ENCODE measurements around the gene SORL1. TPM values are rescaled to one million over a fixed set of nuclear protein-coding genes. Genes with fewer than 3 reads are reported as not detected.

The SORL1 gene
- total RNA-seq, 1 donor from 2014 or later, result 10.5 TPM

DNA sequence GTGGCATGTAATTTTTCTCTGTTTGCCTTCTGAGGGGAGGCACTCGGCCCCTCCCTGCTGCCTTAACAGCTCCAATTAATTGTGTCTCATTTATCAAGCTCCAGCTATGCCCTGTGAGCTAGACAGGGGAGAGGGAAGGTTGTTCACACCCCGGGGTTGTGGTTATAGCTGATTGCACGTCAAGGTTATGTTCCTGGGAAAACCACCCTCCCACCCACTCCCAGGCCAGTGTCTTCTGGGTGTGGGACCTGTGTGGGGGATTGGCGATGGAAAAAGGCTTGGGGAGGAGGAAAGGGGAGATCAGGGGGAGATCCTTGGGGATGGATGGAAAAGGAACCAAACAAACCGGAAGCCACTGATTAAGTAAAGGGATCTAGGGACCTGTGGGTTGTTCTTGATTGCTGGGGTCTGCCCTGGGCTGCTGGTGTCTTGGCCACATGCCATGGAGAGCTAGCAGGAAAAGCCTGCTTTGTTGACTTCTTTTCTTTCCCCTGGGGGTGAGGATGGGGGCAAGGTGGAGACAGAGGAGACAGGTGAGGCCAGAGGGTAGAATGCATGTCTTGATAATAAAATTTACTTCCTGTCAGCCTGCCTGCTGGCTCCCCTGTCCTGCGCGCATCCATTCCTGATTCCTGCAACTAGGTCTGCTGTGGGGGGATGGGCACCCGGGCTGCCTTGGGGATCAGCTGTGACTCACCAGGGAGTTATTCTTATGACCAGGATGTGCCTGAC, 14.1 kb downstream of the SORL1 start:
- Histone ChIP-seq H3K27ac (peak overlapping the region; percentile 77 to 78), H3K4me3 (peak overlapping the region in 1 of 2 donors; percentile 23), H3K9me3 (no peaks in the 10 kb centered on the region), H3K36me3 (no peaks in the 10 kb centered on the region), H3K27me3 (no peaks in the 10 kb centered on the region), H3K4me1 (peaks cover 13 to 31% of the 10 kb centered on the region in 2 donors)
- peak; percentile 86 to 97 for DNase-seq (ENCODE audit: low spot score in 2 of 2)
- TF ChIP-seq, protein P1, sequence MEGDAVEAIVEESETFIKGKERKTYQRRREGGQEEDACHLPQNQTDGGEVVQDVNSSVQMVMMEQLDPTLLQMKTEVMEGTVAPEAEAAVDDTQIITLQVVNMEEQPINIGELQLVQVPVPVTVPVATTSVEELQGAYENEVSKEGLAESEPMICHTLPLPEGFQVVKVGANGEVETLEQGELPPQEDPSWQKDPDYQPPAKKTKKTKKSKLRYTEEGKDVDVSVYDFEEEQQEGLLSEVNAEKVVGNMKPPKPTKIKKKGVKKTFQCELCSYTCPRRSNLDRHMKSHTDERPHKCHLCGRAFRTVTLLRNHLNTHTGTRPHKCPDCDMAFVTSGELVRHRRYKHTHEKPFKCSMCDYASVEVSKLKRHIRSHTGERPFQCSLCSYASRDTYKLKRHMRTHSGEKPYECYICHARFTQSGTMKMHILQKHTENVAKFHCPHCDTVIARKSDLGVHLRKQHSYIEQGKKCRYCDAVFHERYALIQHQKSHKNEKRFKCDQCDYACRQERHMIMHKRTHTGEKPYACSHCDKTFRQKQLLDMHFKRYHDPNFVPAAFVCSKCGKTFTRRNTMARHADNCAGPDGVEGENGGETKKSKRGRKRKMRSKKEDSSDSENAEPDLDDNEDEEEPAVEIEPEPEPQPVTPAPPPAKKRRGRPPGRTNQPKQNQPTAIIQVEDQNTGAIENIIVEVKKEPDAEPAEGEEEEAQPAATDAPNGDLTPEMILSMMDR (IDR thresholded peaks at IDR 0.05), result no peak
- intact Hi-C loops (cut with DNase I), result loop anchor here (5.0 kb wide), 3 partner anchors 49 to 174 kb away; partner anchors contain the start of gene SC5D

DNA sequence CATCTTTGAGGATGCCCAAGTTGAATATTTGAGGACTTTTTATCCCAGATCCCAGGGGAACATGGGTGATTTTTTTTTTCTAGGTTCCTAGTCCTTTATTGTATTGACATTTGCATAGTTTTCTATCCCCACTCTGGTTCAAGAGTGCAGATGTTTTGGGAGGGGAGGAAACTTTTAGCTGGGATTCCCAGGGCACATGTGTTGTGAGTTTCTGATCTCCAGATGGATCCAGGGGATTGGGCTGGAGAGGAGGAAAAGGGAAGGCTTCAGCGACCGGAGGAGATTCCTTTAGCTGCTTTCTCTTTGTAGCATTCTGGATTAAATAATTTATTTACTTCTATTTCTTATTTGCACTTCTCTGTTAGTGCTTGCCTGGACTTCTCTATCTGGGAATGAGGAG, 15.4 kb downstream of the SORL1 start:
- Histone ChIP-seq H3K9me3 (no peaks in the 10 kb centered on the region), H3K4me3 (peak overlapping the region in 1 of 2 donors; percentile 23), H3K27me3 (no peaks in the 10 kb centered on the region), H3K36me3 (no peaks in the 10 kb centered on the region), H3K4me1 (peaks cover 13 to 33% of the 10 kb centered on the region in 2 donors), H3K27ac (peak overlapping the region; percentile 77 to 78)
- TF ChIP-seq, protein P1 (IDR thresholded peaks at IDR 0.05), result no peak
- intact Hi-C loops (cut with DNase I), result loop anchor here (5.0 kb wide), 3 partner anchors 50 to 175 kb away; partner anchors contain the start of gene SC5D
- DNase-seq (ENCODE audit: low spot score in 2 of 2), result no peak

DNA sequence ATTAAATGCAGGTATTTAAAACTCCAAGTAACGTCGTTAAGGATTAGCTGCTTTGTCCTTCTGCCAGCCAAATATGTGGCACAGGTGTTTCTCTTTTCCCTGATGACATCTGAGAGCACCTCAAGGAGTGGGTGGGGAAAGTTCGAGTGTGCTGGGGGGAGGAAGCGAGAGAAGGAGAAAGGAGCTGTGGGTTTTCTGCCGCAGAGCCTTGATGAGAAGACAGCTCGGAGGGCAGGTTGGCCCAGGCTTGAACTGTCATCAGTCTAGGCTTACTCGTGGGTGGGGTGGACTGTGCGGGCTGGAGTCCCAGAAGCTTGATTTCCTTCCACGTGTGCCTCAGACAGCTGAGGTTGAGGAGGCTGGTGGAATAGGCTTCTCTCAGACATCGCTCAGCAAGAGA, 15.9 kb downstream of the SORL1 start:
- H3K4me1 ChIP-seq, result peaks cover 13 to 33% of the 10 kb centered on the region in 2 donors
- no peaks in the 10 kb centered on the region for H3K36me3 ChIP-seq
- H3K4me3 ChIP-seq, result no peak overlapping the region
- intact Hi-C loops (cut with DNase I), result loop anchor here (5.0 kb wide), 3 partner anchors 51 to 176 kb away; partner anchors contain the start of gene SC5D
- no peak for DNase-seq (ENCODE audit: low spot score in 2 of 2)
- H3K9me3 ChIP-seq, result no peaks in the 10 kb centered on the region
- TF ChIP-seq, protein P1 (IDR thresholded peaks at IDR 0.05), result no peak
- peak overlapping the region; percentile 77 to 78 for H3K27ac ChIP-seq
- no peaks in the 10 kb centered on the region for H3K27me3 ChIP-seq

DNA sequence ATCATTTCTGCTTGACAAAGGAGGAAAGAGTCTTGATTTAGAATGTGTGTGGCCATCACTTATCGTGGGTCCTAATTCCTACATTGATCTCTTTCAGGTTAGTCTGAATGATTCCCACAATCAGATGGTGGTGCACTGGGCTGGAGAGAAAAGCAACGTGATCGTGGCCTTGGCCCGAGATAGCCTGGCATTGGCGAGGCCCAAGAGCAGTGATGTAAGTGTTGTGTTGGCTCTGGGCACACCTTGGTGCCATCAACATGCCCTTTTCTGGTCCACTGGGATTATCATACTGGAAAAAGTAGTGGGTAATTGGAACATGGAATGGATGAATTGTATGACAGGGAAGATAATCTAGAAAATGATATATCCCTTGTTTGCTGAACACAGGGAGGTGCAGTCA, 17.8 kb downstream of the SORL1 start:
- DNase-seq (ENCODE audit: low spot score in 2 of 2), result no peak
- TF ChIP-seq, protein P1 (IDR thresholded peaks at IDR 0.05), result no peak
- H3K27ac ChIP-seq, result peak overlapping the region; percentile 52 to 59
- H3K36me3 ChIP-seq, result no peaks in the 10 kb centered on the region
- no peaks in the 10 kb centered on the region for H3K27me3 ChIP-seq
- intact Hi-C loops (cut with DNase I), result loop anchor here (5.0 kb wide), 3 partner anchors 53 to 178 kb away; partner anchors contain the start of gene SC5D
- no peak overlapping the region for H3K4me3 ChIP-seq
- peaks cover 12 to 25% of the 10 kb centered on the region in 2 donors for H3K4me1 ChIP-seq
- no peaks in the 10 kb centered on the region for H3K9me3 ChIP-seq

DNA sequence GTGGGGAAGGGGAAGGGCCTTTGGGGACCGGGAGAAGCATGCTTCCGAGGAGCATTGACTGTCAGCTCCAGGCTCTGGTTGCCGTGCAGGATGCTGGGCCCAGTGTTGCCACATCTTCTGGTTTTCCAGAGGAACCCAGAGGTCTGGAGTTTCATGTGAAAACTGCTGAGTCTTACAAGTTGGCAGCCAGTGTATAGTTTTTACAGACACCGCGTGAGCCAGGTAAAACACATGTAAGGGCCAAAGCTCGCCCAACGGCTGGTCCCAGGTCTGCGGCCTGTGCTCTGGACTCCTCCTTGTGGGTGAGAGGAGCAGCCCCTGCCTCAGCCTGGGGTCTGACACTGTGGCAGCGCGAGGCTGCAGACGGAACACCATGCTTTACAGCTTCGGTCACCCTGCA, 19.1 kb downstream of the SORL1 start:
- Histone ChIP-seq H3K27me3 (no peaks in the 10 kb centered on the region), H3K4me1 (peaks cover 10 to 14% of the 10 kb centered on the region in 2 donors), H3K36me3 (no peaks in the 10 kb centered on the region), H3K27ac (peak overlapping the region in 1 of 2 donors; percentile 54), H3K4me3 (no peak overlapping the region), H3K9me3 (no peaks in the 10 kb centered on the region)
- no peak for DNase-seq (ENCODE audit: low spot score in 2 of 2)
- intact Hi-C loops (cut with DNase I), result no loop called here
- TF ChIP-seq, protein P1 (IDR thresholded peaks at IDR 0.05), result peak in 1 of 3 experiments; percentile 17

Measured in ascending aorta (tissue), 2 donors.